Jurkat, Clone E6-1 (cell line): ENCODE data around the gene PLEKHJ1.

ENCODE experiments used
- DNase-seq: peaks from one replicate; pipeline ENCODE4 v3.0.0-alpha.2; 2011; ENCODE audit warnings: low read depth, low spot score
- H3K4me3 ChIP-seq: 2 replicates; pipeline ENCODE4 v1.5.1; 2011; ENCODE audit warnings: mild to moderate bottlenecking, low read length, control low read depth, moderate library complexity

The PLEKHJ1 gene

GRCh38 chr19:2226840-2227360, 9.2 kb downstream of the PLEKHJ1 start:
- no peak overlapping the region for H3K4me3 ChIP-seq
- no peak for DNase-seq

GRCh38 chr19:2226051-2226839, 9.9 kb downstream of the PLEKHJ1 start:
- DNase-seq: no peak
- H3K4me3 ChIP-seq: no peak overlapping the region

GRCh38 chr19:2225415-2226050, 10.6 kb downstream of the PLEKHJ1 start:
- H3K4me3 ChIP-seq: no peak overlapping the region
- no peak for DNase-seq

GRCh38 chr19:2224754-2225349, 11.3 kb downstream of the PLEKHJ1 start:
- H3K4me3 ChIP-seq: no peak overlapping the region
- no peak for DNase-seq

GRCh38 chr19:2223959-2224358, 12.2 kb downstream of the PLEKHJ1 start:
- H3K4me3 ChIP-seq: no peak overlapping the region
- no peak for DNase-seq

DNA sequence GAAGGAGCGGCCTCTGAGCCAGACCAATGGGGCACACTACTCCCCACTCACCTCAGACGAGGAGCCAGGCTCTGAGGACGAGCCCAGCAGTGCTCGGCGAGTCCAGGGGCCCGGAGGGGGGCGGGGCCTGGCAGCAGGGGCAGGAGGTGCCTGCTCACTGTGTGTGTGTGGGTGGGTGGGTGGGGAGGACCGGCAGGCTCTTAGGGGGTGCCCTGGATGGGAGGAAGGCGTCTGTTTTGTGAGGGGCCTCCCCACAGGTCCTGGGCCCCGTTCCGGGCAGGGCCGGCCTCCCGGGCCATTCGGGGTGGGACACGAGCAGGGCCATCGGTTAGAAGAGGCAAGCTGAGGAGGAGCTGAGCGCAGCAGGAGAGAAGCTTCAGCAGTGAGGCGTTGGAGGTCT, 12.7 kb downstream of the PLEKHJ1 start:
- no peak overlapping the region for H3K4me3 ChIP-seq
- DNase-seq: no peak

- DNase-seq: no peak
- H3K4me3 ChIP-seq: no peak overlapping the region
Measured at GRCh38 chr19:2221918-2222317, 14.2 kb downstream of the PLEKHJ1 start.

- no peak overlapping the region for H3K4me3 ChIP-seq
- DNase-seq: no peak
Measured at GRCh38 chr19:2221250-2221831, 14.8 kb downstream of the PLEKHJ1 start.

- no peak overlapping the region for H3K4me3 ChIP-seq
- DNase-seq: no peak
Measured at GRCh38 chr19:2219726-2220125, 16.4 kb downstream of the PLEKHJ1 start.

DNA sequence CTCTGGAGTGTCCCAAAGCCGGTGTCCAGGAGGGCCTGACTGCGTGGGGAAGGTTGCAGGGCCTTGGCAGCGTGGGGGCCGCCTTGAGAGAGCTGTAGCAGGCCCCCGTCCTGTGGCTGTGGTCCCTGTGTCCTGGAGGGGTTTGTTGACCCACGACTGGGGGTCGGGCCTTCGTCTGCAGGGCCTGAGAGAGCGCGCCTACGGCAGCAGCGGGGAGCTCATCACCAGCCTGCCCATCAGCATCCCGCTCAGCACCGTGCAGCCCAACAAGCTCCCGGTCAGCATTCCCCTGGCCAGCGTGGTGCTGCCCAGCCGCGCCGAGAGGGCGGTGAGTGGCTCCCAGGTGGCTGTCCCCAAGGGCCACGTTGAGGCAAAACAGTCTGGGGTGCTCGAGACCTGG, 18.5 kb downstream of the PLEKHJ1 start:
- DNase-seq: no peak
- no peak overlapping the region for H3K4me3 ChIP-seq

- no peak overlapping the region for H3K4me3 ChIP-seq
- no peak for DNase-seq
Measured at GRCh38 chr19:2216361-2217225, 19.5 kb downstream of the PLEKHJ1 start.

DNA sequence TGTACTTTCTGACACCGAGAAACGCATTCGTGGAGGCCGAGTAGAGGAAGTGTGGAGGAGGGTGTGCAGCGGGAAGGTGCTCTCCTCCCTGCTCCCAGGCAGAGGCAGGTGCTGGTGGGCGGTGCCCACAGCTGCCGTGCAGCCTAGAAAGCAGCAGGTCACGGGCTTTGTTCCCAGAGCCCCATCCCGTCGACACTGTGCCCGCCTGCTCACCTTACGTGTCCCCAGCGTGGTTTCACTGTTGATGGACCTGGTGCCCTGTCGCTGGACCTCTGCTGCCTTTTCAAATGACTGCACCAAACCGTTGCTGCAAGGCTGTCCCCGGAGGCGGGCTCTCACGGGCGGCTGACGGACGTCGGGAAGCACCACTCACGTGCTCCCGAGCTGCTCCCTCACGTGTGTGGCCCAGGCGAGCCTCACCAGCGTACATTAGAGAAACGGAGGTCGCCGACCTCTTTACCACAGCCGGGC, 20.8 kb downstream of the PLEKHJ1 start:
- DNase-seq: no peak

DNA sequence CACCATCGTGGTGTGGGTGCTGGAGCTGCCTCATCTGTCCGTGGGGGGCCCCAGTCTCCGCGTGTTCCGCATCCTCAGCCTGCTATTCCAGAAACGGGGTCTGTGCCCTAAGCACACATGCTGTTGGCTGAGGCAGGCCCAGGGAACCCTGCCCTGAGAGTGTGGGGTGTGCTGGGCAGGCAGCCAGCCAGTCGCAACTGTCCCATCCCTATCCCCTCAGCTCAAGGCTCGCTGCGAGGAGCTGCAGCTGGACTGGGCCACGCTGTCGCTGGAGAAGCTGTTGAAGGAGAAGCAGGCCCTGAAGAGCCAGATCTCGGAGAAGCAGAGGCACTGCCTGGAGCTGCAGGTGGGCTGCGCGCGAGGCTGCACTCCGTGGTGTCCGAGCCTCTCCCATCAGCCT, 21.9 kb downstream of the PLEKHJ1 start:
- no peak for DNase-seq

More for the DNA sequence above, 20.8 kb downstream of the PLEKHJ1 start:
- H3K4me3 ChIP-seq: no peak overlapping the region

DNA sequence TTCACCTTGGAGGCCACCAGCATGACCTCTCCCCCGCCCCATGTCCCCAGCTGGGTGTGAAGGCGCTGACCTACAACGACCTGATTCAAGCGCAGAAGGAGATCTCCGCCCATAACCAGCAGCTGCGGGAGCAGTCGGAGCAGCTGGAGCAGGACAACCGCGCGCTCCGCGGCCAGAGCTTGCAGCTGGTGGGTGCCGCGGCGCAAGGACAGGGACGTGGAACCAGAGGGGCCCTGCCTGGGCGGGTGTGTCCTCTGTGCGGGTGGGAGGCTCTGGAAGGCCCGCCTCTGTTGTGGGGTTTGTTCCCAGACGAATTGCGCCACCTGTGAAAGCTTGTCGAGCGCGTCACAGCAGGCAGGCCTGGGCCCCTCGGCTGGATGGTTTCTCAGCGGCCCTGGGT, 22.3 kb downstream of the PLEKHJ1 start:
- DNase-seq: no peak
- H3K4me3 ChIP-seq: no peak overlapping the region

More for the DNA sequence above, 21.9 kb downstream of the PLEKHJ1 start:
- H3K4me3 ChIP-seq: no peak overlapping the region

DNA sequence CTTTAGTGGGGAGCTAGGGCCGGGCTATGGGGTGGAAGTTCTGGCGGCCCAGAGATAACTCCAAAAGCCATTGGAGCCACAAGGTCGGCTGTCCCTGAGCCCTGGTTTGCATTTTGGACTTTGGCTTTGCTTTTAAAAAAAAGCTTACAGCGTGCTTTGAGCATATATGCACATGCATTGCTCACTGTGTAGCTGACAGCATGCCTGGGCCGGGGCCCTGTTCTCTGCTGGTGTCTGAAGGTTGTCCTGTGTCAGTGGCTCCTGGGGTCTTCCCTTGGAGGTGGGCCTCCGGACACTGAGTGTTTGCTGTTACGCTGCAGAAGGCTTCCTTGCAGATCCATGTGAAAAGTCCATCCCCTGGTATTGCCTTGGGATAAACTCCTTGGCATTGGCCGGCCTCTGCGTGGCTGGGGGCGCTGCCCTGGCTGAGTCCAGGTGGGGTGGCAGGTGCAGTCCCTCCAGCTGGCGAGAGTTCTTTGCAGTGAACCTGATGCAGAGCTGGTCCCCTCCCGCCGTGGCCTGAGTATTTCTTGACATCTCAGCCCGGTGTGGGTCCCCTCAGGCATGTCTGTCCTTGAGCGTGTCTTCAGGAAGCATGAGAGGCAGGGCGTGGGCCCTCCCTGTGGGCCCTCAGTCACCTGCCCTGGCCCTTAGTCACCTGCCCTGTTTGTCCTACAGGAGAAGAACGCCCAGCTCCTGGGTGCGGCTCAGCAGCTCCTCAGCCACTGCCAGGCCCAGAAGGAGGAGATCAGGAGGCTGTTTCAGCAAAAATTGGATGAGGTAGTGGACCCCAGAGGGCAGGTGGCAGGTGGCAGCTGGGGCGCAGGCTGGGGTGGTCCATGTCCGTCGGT, 23.0 kb downstream of the PLEKHJ1 start:
- no peak overlapping the region for H3K4me3 ChIP-seq
- no peak for DNase-seq

DNA sequence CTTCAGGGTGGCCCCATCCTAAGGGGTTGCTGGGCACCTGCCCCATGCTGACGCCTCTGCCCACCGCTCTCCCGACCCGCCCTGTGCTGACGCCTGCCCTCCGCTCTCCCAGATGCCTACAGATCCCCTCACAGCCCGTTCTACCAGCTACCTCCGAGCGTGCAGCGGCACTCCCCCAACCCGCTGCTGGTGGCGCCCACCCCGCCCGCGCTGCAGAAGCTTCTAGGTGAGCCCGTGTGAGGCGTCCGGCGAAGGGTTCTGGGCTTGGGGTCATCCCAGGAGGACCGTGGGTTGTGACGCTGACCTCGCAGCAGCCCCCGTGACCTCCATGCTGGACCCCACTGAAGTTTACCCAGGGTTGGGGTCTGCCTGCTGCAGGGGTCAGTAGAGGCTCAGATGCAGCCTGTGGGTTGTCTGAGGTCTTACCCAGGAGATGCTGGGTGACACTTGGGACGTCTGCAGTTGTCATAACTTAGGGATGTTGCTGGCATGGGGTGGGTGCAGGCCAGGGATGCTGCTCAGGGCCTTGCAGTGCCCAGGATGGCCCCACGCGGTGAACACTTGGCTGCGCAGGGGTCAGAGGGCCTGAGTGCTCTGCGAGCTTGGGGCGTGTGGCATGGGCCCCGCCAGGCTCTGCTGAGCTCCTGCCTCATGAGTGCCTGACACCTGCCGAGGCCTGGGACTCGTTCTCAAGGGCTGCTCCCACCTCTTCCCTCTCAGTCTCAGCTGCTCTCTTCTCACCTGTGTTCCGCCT, 25.0 kb downstream of the PLEKHJ1 start:
- no peak overlapping the region for H3K4me3 ChIP-seq
- no peak for DNase-seq

GRCh38 chr19:2210206-2210605, 25.9 kb downstream of the PLEKHJ1 start:
- H3K4me3 ChIP-seq: no peak overlapping the region
- no peak for DNase-seq
